ENCODE measurements around the gene VIT. TPM values are rescaled to one million over a fixed set of nuclear protein-coding genes. Genes with fewer than 3 reads are reported as not detected.
"Not testable (repeated sequence)": the region's sequence is repeated elsewhere in the genome, so short reads cannot be mapped to it uniquely, and the experiment has no call there.

VIT gene
- polyA plus RNA-seq, 1 experiment, result not detected

- Histone ChIP-seq H3K4me3 (ENCODE audit: low read depth, low read length) (no peak overlapping the region), H3K9me3 (ENCODE audit: control insufficient read depth, insufficient read depth, low read length) (no peaks in the 10 kb centered on the region), H3K27ac (ENCODE audit: low read depth, low read length) (no peak overlapping the region), H3K27me3 (ENCODE audit: control insufficient read depth, insufficient read depth, low read length) (peaks cover 6% of the 10 kb centered on the region)
- TF ChIP-seq, protein P1, sequence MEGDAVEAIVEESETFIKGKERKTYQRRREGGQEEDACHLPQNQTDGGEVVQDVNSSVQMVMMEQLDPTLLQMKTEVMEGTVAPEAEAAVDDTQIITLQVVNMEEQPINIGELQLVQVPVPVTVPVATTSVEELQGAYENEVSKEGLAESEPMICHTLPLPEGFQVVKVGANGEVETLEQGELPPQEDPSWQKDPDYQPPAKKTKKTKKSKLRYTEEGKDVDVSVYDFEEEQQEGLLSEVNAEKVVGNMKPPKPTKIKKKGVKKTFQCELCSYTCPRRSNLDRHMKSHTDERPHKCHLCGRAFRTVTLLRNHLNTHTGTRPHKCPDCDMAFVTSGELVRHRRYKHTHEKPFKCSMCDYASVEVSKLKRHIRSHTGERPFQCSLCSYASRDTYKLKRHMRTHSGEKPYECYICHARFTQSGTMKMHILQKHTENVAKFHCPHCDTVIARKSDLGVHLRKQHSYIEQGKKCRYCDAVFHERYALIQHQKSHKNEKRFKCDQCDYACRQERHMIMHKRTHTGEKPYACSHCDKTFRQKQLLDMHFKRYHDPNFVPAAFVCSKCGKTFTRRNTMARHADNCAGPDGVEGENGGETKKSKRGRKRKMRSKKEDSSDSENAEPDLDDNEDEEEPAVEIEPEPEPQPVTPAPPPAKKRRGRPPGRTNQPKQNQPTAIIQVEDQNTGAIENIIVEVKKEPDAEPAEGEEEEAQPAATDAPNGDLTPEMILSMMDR (IDR thresholded peaks at IDR 0.05; ENCODE audit: low read depth, low read length), result no peak
- POLR2A ChIA-PET, result no interaction called here
- no peak for DNase-seq (ENCODE audit: low read depth, low spot score)
- CTCF ChIA-PET, result no interaction called here
These were observed 122.0 kb downstream of the VIT start for GRCh38 chr2:36818542-36818941.

DNA sequence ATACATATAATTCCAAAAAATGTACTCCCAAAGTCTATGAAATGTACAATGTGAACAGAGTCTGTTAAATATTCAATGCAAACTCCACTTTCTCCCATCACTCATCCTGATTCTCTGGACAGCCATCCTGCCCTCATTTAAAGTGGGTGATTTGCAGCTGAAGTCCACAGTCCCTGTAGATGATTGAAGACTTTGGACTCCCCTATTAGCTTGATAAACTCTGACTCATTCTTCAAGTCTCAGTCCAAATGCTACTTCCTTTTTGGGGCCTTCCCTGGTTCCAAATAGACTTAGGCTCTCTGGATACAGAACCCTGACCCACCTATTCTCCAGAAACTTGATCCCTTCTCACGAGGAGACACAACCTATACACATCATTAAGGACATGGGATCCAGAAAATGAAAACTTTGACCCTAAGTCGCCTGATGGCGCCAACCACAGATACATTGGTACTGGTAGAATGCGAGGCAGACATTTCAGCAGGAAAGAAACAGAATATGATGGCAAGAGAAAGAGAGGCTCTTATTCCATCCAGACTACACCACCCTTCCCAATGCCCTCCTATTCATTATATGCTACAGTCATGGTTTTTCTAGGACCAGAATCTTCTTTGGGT is 122.7 kb downstream of the VIT start:
- Histone ChIP-seq H3K27me3 (ENCODE audit: control insufficient read depth, insufficient read depth, low read length) (peaks cover 7% of the 10 kb centered on the region), H3K9me3 (ENCODE audit: control insufficient read depth, insufficient read depth, low read length) (no peaks in the 10 kb centered on the region), H3K27ac (ENCODE audit: low read depth, low read length) (no peak overlapping the region), H3K4me3 (ENCODE audit: low read depth, low read length) (no peak overlapping the region)
- no peak for DNase-seq (ENCODE audit: low read depth, low spot score)
- POLR2A ChIA-PET, result no interaction called here
- TF ChIP-seq, protein P1 (IDR thresholded peaks at IDR 0.05; ENCODE audit: low read depth, low read length), result no peak
- CTCF ChIA-PET, result no interaction called here

DNA sequence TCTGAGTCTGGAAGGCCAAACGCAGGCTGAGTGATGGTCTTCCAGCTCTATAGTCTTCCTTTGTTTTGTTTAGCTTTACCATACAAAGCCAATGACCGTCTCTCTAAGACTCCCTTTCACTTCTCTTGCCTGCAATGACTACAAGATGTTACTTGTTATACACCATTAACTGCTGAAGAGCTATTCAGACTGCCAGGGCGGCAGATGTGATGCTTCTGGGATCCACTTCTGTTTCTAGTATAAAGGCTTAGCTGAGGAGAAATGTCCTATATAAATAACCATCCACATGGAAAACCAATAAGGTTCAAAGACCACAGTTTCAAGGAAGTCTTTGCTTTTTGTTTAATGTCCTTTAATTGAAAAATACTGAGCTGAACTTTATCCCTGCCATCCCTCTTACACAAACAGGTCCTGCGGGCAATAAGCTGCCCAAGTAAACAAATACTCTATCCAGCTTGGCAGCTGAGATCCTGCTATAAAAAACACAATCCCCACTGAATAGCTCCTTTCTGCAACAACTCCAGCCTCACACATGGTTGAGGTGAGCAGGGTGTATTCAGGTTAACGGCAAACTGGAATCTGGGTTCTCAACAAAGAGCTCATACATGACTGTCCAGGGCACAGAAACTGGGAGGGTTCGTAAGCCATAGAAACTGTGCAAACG is 124.6 kb downstream of the VIT start:
- TF ChIP-seq, protein P1 (IDR thresholded peaks at IDR 0.05; ENCODE audit: low read depth, low read length), result no peak
- no peak for DNase-seq (ENCODE audit: low read depth, low spot score)
- Histone ChIP-seq H3K9me3 (ENCODE audit: control insufficient read depth, insufficient read depth, low read length) (no peaks in the 10 kb centered on the region), H3K4me3 (ENCODE audit: low read depth, low read length) (no peak overlapping the region), H3K27ac (ENCODE audit: low read depth, low read length) (no peak overlapping the region), H3K27me3 (ENCODE audit: control insufficient read depth, insufficient read depth, low read length) (peaks cover 8% of the 10 kb centered on the region)
- POLR2A ChIA-PET, result no interaction called here
- CTCF ChIA-PET, result interaction anchor here (1.4 to 2.0 kb wide), 3 partner anchors 10 to 40 kb away, joined by 3 to 7 read pairs (median 4); no protein-coding TSS in a partner anchor

DNA sequence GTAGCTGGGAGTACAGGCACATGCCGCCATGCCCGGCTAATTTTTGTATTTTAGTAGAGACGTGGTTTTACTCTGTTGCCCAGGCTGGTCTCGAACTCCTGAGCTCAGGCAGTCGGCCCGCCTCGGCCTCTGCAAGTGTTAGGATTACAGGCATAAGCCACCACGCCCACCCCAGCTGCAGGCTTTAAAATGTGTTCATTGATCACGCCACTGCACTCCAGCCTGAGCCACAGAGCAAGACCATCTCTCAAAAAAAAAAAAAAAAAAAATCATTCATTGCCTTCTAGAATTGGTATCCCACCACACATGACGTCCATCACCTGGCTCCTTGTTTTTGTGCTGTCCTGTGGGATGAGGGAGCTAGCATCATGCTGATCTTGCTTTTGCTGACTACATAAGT is 127.4 kb downstream of the VIT start:
- TF ChIP-seq, protein P1 (IDR thresholded peaks at IDR 0.05; ENCODE audit: low read depth, low read length), result no peak
- ChIA-PET POLR2A (no interaction called here), CTCF (no interaction called here)
- H3K27me3 ChIP-seq (ENCODE audit: control insufficient read depth, insufficient read depth, low read length), result peaks cover 3% of the 10 kb centered on the region
- H3K27ac ChIP-seq (ENCODE audit: low read depth, low read length), result no peak overlapping the region
- no peak overlapping the region for H3K4me3 ChIP-seq (ENCODE audit: low read depth, low read length)
- DNase-seq (ENCODE audit: low read depth, low spot score), result no peak
- H3K9me3 ChIP-seq (ENCODE audit: control insufficient read depth, insufficient read depth, low read length), result no peaks in the 10 kb centered on the region

GRCh38 chr2:36824273-36824672 is 127.8 kb downstream of the VIT start:
- Histone ChIP-seq H3K27me3 (ENCODE audit: control insufficient read depth, insufficient read depth, low read length) (peaks cover 3% of the 10 kb centered on the region), H3K4me3 (ENCODE audit: low read depth, low read length) (no peak overlapping the region), H3K27ac (ENCODE audit: low read depth, low read length) (no peak overlapping the region), H3K9me3 (ENCODE audit: control insufficient read depth, insufficient read depth, low read length) (no peaks in the 10 kb centered on the region)
- TF ChIP-seq, protein P1 (IDR thresholded peaks at IDR 0.05; ENCODE audit: low read depth, low read length), result no peak
- no peak for DNase-seq (ENCODE audit: low read depth, low spot score)
- CTCF ChIA-PET, result no interaction called here
- POLR2A ChIA-PET, result no interaction called here

DNA sequence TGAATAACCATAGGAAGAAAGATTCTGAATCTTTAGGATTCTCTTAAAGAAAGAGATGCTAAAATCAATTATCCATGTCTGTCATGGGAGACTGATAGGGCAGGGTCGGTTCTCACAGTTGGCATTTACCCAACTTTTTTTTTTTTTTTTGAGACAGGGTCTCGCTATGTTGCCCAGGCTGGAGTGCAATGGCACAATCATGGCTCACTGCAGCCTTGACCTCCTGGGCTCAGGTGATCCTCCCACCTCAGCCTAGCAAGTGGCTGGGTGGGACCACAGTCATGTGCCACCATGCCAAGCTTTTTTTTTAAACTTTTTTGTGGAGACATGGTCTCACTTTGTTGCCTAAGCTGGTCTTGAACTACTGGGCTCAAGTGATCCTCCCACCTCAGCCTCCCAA is 128.2 kb downstream of the VIT start:
- POLR2A ChIA-PET, result not testable (repeated sequence)

More for the DNA sequence above, 128.2 kb downstream of the VIT start:
- DNase-seq (ENCODE audit: low read depth, low spot score); CTCF ChIA-PET; H3K4me3 ChIP-seq (ENCODE audit: low read depth, low read length); H3K27me3 ChIP-seq (ENCODE audit: control insufficient read depth, insufficient read depth, low read length); H3K9me3 ChIP-seq (ENCODE audit: control insufficient read depth, insufficient read depth, low read length); H3K27ac ChIP-seq (ENCODE audit: low read depth, low read length): not testable (repeated sequence)

Measured in AG04450 (cell line).